Mesothelial cell of epicardium (in vitro differentiated cells): ENCODE data around the gene MND1. TPM values are rescaled to one million over a fixed set of nuclear protein-coding genes. Genes with fewer than 3 reads are reported as not detected.

Source experiments
- DNase-seq, 2 experiments: peaks; one replicate each; pipeline ENCODE4 v3.0.0; 2021; ENCODE audit warnings: low spot score in 2 of 2; ENCODE audit not compliant: unreplicated experiment in 2 of 2
- H3K27ac Mint-ChIP-seq: 2 replicates; pipeline ENCODE4 v1.8.0; 2021; ENCODE audit warnings: mixed read lengths
- H3K27me3 Mint-ChIP-seq: 2 replicates; pipeline ENCODE4 v1.8.0; 2021; ENCODE audit warnings: low read depth, mixed read lengths
- H3K36me3 Mint-ChIP-seq: 2 replicates; pipeline ENCODE4 v1.8.0; 2021; ENCODE audit warnings: mixed read lengths
- H3K4me1 Mint-ChIP-seq: 2 replicates; pipeline ENCODE4 v1.8.0; 2021; ENCODE audit warnings: mixed read lengths
- H3K4me3 Mint-ChIP-seq: 2 replicates; pipeline ENCODE4 v1.8.0; 2021; ENCODE audit warnings: mild to moderate bottlenecking, moderate library complexity, mixed read lengths
- H3K9me3 Mint-ChIP-seq: 2 replicates; pipeline ENCODE4 v1.8.0; 2021; ENCODE audit warnings: mixed read lengths
- total RNA-seq: library from RNA; stranded (reverse); gene quantifications from 3 replicates; pipeline ENCODE4 v1.2.1, GENCODE V29; 2021
- TF ChIP-seq, protein P1 (sequence below): fragments of 200-600 bp; sonication (generic); IDR thresholded peaks from one replicate; pipeline ENCODE4 v1.5.0; 2021; ENCODE audit warnings: antibody characterized with exemption; ENCODE audit not compliant: unreplicated experiment

Gene MND1
- total RNA-seq, 1 donor from 2014 or later = 9.1 TPM

DNA sequence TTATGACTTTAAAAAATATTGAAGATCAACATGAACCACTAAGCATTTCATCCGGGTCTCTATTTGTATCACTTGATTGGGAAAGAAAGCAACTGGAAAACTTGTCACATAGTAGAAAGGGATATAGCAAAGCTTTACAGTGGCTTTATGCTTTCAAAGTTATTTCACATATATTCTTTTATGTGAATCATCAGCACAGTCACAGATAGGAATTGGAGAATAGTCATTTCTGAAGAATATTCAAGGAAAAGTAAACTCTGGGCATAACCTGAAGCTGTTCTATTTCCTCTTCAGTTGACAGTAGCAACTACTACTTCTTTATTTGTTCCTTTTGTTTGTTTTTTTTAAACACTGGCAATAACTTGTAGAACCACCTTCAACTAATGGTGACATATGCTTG is 50.5 kb downstream of the MND1 start:
- TF ChIP-seq, protein P1, sequence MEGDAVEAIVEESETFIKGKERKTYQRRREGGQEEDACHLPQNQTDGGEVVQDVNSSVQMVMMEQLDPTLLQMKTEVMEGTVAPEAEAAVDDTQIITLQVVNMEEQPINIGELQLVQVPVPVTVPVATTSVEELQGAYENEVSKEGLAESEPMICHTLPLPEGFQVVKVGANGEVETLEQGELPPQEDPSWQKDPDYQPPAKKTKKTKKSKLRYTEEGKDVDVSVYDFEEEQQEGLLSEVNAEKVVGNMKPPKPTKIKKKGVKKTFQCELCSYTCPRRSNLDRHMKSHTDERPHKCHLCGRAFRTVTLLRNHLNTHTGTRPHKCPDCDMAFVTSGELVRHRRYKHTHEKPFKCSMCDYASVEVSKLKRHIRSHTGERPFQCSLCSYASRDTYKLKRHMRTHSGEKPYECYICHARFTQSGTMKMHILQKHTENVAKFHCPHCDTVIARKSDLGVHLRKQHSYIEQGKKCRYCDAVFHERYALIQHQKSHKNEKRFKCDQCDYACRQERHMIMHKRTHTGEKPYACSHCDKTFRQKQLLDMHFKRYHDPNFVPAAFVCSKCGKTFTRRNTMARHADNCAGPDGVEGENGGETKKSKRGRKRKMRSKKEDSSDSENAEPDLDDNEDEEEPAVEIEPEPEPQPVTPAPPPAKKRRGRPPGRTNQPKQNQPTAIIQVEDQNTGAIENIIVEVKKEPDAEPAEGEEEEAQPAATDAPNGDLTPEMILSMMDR = no peak
- no peaks in the 10 kb centered on the region for H3K27me3 Mint-ChIP-seq
- no peak overlapping the region for H3K27ac Mint-ChIP-seq
- no peaks in the 10 kb centered on the region for H3K36me3 Mint-ChIP-seq
- no peak overlapping the region for H3K4me3 Mint-ChIP-seq
- no peaks in the 10 kb centered on the region for H3K4me1 Mint-ChIP-seq
- DNase-seq = no peak
- no peaks in the 10 kb centered on the region for H3K9me3 Mint-ChIP-seq

DNA sequence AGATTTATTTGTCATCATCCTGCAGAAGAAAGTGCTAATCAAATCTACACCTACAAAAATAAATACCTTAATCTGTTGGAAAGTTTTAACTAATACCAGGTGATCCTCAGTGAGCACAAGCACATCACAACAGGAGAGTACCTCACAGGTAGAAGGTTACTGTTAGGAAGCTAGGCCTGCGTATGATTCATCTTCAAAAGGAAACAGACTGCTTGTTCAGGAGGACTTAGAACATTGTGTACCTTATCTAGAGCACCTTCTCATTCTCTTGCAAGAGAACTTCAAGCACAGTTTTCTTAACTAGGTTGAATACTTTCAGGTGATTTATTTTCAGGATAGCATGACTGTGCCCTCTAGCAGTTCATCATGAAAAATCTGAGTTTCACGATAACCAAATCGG is 54.2 kb downstream of the MND1 start:
- Mint-ChIP-seq H3K36me3 (peaks cover 5% of the 10 kb centered on the region), H3K9me3 (no peaks in the 10 kb centered on the region), H3K4me1 (no peaks in the 10 kb centered on the region), H3K27ac (no peak overlapping the region), H3K27me3 (no peaks in the 10 kb centered on the region), H3K4me3 (no peak overlapping the region)
- TF ChIP-seq, protein P1 = no peak
- DNase-seq = no peak

DNA sequence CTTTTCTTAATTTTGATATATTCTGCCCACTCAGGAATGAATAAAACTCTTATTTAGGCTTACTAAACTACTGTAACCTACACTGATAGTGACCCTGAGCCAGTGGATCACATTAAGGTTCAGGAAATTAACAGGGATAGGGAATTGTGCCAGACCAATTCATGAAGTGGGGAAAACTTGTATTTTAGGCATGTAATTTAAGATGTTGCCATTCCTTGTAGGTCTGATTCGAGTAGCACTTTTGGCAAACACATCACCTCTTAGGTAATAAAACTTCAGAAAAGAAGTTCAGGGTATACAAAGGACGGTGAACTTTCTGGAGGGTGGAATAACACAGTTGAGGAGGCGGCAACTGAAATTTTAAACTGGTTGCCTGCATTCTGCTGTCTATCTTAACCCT is 54.9 kb downstream of the MND1 start:
- Mint-ChIP-seq H3K27me3 (no peaks in the 10 kb centered on the region), H3K36me3 (peaks cover 5% of the 10 kb centered on the region), H3K27ac (no peak overlapping the region), H3K9me3 (no peaks in the 10 kb centered on the region), H3K4me3 (no peak overlapping the region), H3K4me1 (no peaks in the 10 kb centered on the region)
- DNase-seq = no peak
- TF ChIP-seq, protein P1 = no peak

DNA sequence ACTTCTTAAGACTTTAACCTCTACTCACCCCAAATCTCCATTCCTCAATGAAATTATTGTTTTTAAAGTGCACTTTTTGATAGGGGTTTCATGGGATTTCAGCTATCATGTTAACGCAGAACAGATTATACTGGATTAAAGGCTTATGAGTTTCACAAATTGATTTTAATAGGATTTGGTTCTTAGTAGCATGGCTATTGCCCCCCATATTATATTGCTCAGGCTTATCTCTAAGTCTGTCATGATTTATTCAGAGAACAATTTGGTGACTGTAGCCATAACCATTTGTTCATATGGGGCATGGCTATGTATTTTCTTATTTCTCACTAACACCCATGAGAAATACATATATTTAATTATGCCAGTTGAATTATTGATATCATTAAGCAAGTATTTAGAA is 57.0 kb downstream of the MND1 start:
- TF ChIP-seq, protein P1 = no peak
- H3K4me1 Mint-ChIP-seq = no peaks in the 10 kb centered on the region

DNA sequence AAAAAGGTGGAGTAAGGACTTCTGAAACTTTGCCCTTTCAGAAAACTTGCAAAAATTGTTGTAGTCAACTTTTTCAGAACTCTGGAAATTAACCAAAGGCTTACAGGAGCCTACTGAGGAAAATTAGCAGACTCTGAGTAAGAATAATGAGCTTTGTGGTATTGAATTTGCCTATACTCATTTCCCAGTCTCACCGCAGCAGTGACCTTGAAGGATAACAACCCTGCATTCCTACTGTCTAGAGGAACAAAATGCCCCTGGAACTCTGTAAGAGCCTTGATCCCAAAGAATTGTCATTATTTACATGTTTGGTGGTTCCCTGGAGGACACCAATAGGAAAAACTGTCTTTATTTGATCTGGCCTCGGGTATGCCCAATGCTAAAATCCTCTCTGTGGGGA is 57.9 kb downstream of the MND1 start:
- no peak overlapping the region for H3K27ac Mint-ChIP-seq

More for the DNA sequence above, 57.0 kb downstream of the MND1 start:
- Mint-ChIP-seq H3K27ac (no peak overlapping the region), H3K36me3 (peaks cover 9% of the 10 kb centered on the region), H3K9me3 (peaks cover 5% of the 10 kb centered on the region), H3K4me3 (no peak overlapping the region), H3K27me3 (no peaks in the 10 kb centered on the region)
- no peak for DNase-seq

DNA sequence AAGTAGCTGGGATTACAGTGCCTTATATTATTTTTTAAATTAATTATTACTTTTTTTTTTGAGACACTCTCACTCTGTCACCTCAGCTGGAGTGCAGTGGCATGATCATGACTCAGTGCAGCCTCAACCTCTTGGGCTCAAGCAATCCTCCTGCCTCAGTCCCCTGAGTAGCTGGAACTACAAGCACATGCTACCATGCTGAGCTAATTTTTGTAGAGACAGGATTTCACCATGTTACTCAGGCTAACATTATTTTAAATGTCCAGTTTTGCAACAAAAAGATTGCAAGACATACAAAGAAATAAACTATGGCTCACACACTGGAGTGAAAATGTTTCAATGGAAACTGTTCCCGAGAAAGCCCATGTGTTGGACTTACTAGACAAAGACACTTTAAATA is 59.2 kb downstream of the MND1 start:
- H3K36me3 Mint-ChIP-seq = peaks cover 15% of the 10 kb centered on the region
- H3K4me3 Mint-ChIP-seq = no peak overlapping the region
- TF ChIP-seq, protein P1 = no peak
- peaks cover 11% of the 10 kb centered on the region for H3K9me3 Mint-ChIP-seq
- no peak overlapping the region for H3K27ac Mint-ChIP-seq
- DNase-seq = no peak
- no peaks in the 10 kb centered on the region for H3K27me3 Mint-ChIP-seq
- no peaks in the 10 kb centered on the region for H3K4me1 Mint-ChIP-seq

More for the DNA sequence above, 57.9 kb downstream of the MND1 start:
- no peaks in the 10 kb centered on the region for H3K4me1 Mint-ChIP-seq
- H3K9me3 Mint-ChIP-seq = peaks cover 8% of the 10 kb centered on the region
- no peak for DNase-seq
- no peaks in the 10 kb centered on the region for H3K27me3 Mint-ChIP-seq
- peaks cover 12% of the 10 kb centered on the region for H3K36me3 Mint-ChIP-seq
- H3K4me3 Mint-ChIP-seq = no peak overlapping the region
- TF ChIP-seq, protein P1 = no peak
